Epithelial cell of esophagus (primary cell): ENCODE measurements around the gene POP4.

Experiments used
- DNase-seq: peaks from one replicate; pipeline ENCODE4 v3.0.0; 2010; ENCODE audit warnings: low read depth
- H3K4me3 ChIP-seq: 2 replicates; pipeline ENCODE4 v1.5.1; 2011; ENCODE audit warnings: mild to moderate bottlenecking, low read length, control low read depth
- CTCF ChIP-seq: IDR thresholded peaks from 2 replicates; pipeline ENCODE4 v1.5.1; 2011; ENCODE audit warnings: low read depth, mild to moderate bottlenecking, low read length, control low read depth, inconsistent platforms; ENCODE audit not compliant: insufficient read depth; ENCODE audit errors: missing control alignments

Gene POP4

GRCh38 chr19:29651622-29652394 lies 45.7 kb downstream of the POP4 start:
- DNase-seq: no peak
- TF ChIP-seq CTCF: no peak
- no peak overlapping the region for H3K4me3 ChIP-seq

DNA sequence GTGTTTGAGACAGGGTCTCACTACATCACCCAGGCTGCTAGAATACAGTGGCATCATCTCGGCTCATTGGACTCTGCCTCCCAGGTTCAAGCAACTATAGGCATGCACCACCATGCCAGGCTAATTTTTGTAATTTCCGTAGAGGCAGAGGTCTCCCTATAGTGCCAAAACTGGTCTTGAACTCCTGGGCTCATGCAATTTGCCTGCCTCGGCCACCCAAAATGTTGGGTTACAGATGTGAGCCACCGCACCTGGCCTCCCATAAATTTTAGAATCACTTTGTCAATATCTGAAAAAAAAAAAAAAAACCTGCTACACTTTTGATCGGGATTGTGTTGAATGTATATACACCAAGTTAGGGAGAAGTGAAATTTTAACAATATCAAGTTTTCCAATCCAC lies 47.3 kb downstream of the POP4 start:
- DNase-seq: no peak
- no peak for TF ChIP-seq CTCF
- H3K4me3 ChIP-seq: no peak overlapping the region

- no peak for TF ChIP-seq CTCF
- H3K4me3 ChIP-seq: no peak overlapping the region
- no peak for DNase-seq
Measured at GRCh38 chr19:29655648-29656335, 49.7 kb downstream of the POP4 start.

GRCh38 chr19:29658221-29658991 lies 52.3 kb downstream of the POP4 start:
- no peak for DNase-seq
- no peak for TF ChIP-seq CTCF
- no peak overlapping the region for H3K4me3 ChIP-seq

DNA sequence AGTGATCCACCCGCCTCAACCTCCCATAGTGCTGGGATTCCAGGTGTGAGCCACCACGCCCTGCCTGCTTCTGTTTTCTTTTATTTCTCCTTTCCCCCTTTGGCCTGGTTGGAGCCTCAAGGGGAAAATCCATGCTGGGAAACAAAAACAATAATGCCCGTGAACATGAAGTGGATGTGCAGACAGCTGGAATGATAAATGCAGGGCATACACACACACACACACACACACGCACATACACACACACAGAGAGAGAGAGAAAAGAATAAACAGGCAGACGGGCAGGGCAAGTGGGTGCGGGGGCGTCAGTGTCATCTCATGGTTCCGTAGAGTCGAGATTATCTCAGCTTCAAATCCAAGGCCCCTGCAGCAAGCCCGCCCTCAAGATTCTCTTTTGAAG lies 54.8 kb downstream of the POP4 start:
- no peak overlapping the region for H3K4me3 ChIP-seq
- DNase-seq: no peak
- TF ChIP-seq CTCF: no peak

DNA sequence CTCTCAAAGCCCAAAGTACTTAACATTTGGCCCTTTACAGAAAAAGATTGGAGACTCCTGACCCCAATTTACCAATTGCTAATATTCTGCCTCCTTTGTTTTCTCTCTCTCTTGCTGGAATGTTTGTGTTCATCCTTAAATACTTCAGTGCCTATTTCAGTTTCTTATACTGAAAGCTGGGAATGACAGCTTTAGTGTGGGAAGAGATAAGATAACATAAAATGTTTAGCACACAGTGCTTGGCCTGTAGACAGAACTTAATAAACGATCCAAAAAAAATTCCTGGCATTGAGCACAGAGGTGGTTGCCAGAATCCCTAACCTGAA lies 56.2 kb downstream of the POP4 start:
- no peak for TF ChIP-seq CTCF
- H3K4me3 ChIP-seq: no peak overlapping the region
- no peak for DNase-seq
